ENCODE results near the gene CD200R1.

CD200R1 gene

GRCh38 chr3:113006359-113007056 lies 31.6 kb upstream of the CD200R1 start:
- Histone ChIP-seq H3K27ac (replicated peaks) (no peak overlapping the region), H3K27me3 (ENCODE audit: insufficient read depth, poor library complexity, severe bottlenecking) (no peaks in the 10 kb centered on the region), H3K4me3 (replicated peaks; ENCODE audit: insufficient read depth, low read length) (no peak overlapping the region)
- TF ChIP-seq REST (IDR thresholded peaks at IDR 0.05; ENCODE audit: insufficient replicate concordance, low read depth), result no peak
- TF ChIP-seq POLR2AphosphoS5 (IDR thresholded peaks at IDR 0.05; ENCODE audit: low read depth), result no peak
- TF ChIP-seq CTCF (IDR thresholded peaks at IDR 0.05; ENCODE audit: insufficient read depth, low read length), result no peak
- TF ChIP-seq SPI1 (IDR thresholded peaks at IDR 0.05; ENCODE audit: borderline replicate concordance, low read depth), result no peak
- no peak for DNase-seq (ENCODE audit: low read depth in 1 of 2, low spot score in 1 of 2)

DNA sequence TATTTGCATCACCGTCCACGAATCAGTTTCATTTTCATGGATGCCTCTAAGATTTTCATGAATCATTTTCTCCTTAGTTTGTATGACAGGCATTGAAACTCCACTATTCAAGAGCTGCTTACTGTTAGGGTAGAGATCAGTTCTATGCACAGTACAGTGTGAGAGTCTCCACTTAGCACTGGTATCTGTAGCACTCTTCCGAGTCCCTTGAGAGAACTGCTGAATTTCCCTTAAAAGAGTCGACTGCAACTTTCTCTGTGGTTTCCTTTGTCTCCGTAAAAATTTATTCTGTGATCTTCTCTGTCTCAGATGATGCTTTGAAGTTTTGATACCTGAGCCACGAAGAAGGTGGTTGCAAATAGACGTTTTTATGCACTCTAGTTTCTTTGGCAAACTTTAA lies 30.7 kb upstream of the CD200R1 start:
- no peak for TF ChIP-seq SPI1 (IDR thresholded peaks at IDR 0.05; ENCODE audit: borderline replicate concordance, low read depth)
- no peak for DNase-seq (ENCODE audit: low read depth in 1 of 2, low spot score in 1 of 2)
- Histone ChIP-seq H3K4me3 (replicated peaks; ENCODE audit: insufficient read depth, low read length) (no peak overlapping the region), H3K27me3 (ENCODE audit: insufficient read depth, poor library complexity, severe bottlenecking) (no peaks in the 10 kb centered on the region), H3K27ac (replicated peaks) (no peak overlapping the region)

DNA sequence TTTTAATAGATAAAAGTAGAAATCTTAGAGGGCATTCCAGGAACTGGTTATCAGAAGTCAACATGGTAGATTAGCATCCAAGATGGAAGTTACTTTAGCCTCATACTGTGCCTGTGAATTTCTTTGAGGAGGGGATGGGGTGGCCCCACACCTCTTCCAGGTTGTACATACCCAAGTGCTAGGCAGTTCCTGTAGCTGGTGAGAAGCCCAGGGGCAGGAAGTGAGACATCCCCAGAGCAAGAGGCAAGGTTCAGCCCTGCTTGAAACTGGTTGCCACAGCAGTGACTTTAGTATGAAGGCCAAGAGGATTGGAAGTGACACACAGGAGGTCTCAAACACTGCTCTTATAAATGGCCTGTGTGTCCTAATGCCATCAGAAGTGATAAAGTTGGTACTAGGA lies 27.8 kb upstream of the CD200R1 start:
- TF ChIP-seq GABPA (IDR thresholded peaks at IDR 0.05; ENCODE audit: low read depth) (no peak), REST (IDR thresholded peaks at IDR 0.05; ENCODE audit: insufficient replicate concordance, low read depth) (no peak), SPI1 (IDR thresholded peaks at IDR 0.05; ENCODE audit: borderline replicate concordance, low read depth) (no peak), CTCF (IDR thresholded peaks at IDR 0.05; ENCODE audit: insufficient read depth, low read length) (no peak), POLR2AphosphoS5 (IDR thresholded peaks at IDR 0.05; ENCODE audit: low read depth) (no peak)
- Histone ChIP-seq H3K27me3 (ENCODE audit: insufficient read depth, poor library complexity, severe bottlenecking) (no peaks in the 10 kb centered on the region), H3K27ac (replicated peaks) (no peak overlapping the region), H3K4me3 (replicated peaks; ENCODE audit: insufficient read depth, low read length) (no peak overlapping the region)
- DNase-seq (ENCODE audit: low read depth in 1 of 2, low spot score in 1 of 2), result no peak

DNA sequence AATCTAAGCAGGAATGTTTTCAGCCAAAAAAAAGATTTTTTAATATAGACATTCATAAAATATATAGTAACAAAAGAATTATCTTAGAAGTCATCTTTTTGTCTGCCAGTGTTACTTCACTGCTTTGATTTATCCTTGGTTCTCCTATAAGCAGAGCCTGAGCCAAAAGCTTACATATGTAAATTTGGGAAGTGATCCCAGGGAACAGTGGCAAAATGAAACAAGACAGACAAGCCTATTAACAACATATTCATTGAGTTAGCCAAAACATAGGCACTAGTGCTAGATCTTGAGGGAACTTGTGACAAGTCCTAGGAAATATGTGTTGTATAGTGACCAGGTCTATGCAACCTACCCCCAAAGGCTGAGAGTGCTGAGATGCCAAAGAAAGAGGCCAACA lies 27.1 kb upstream of the CD200R1 start:
- H3K27ac ChIP-seq (replicated peaks), result no peak overlapping the region
- H3K27me3 ChIP-seq (ENCODE audit: insufficient read depth, poor library complexity, severe bottlenecking), result no peaks in the 10 kb centered on the region
- TF ChIP-seq CTCF (IDR thresholded peaks at IDR 0.05; ENCODE audit: insufficient read depth, low read length) (no peak), SPI1 (IDR thresholded peaks at IDR 0.05; ENCODE audit: borderline replicate concordance, low read depth) (no peak), REST (IDR thresholded peaks at IDR 0.05; ENCODE audit: insufficient replicate concordance, low read depth) (no peak), GABPA (IDR thresholded peaks at IDR 0.05; ENCODE audit: low read depth) (no peak), POLR2AphosphoS5 (IDR thresholded peaks at IDR 0.05; ENCODE audit: low read depth) (no peak)
- DNase-seq (ENCODE audit: low read depth in 1 of 2, low spot score in 1 of 2), result no peak
- H3K4me3 ChIP-seq (replicated peaks; ENCODE audit: insufficient read depth, low read length), result no peak overlapping the region
